T-helper 17 cell (primary cell): Measurements from ENCODE around the gene NME3. TPM values are rescaled to one million over a fixed set of nuclear protein-coding genes. Genes with fewer than 3 reads are reported as not detected.
"Not testable (repeated sequence)": the region's sequence is repeated elsewhere in the genome, so short reads cannot be mapped to it uniquely, and the experiment has no call there.

ENCODE experiments used
- ATAC-seq: fragments of 150-1000 bp; cut with Tn5 transposase; 2 replicates; pipeline ENCODE4 v1.10.0; 2021; ENCODE audit warnings: mild to moderate bottlenecking, moderate library complexity
- DNase-seq, 3 donors: peaks; one replicate each; pipeline versions ENCODE4 v3.0.0 to v3.0.0-alpha.2; 2020 to 2021
- H3K9me3 ChIP-seq: one replicate; pipeline ENCODE4 v1.7.0; 2013; ENCODE audit warnings: low read length, mild to moderate bottlenecking; ENCODE audit not compliant: control insufficient read depth, poor library complexity, severe bottlenecking
- H3K27ac Mint-ChIP-seq: one replicate; pipeline ENCODE4 v1.8.0; 2022; ENCODE audit warnings: mild to moderate bottlenecking, moderate library complexity, mixed read lengths
- H3K27me3 Mint-ChIP-seq: one replicate; pipeline ENCODE4 v1.8.0; 2022; ENCODE audit warnings: mixed read lengths
- H3K36me3 Mint-ChIP-seq: one replicate; pipeline ENCODE4 v1.8.0; 2022; ENCODE audit warnings: low read depth, mixed read lengths
- H3K4me1 Mint-ChIP-seq: one replicate; pipeline ENCODE4 v1.8.0; 2022; ENCODE audit warnings: mild to moderate bottlenecking, mixed read lengths
- H3K4me3 Mint-ChIP-seq: one replicate; pipeline ENCODE4 v1.8.0; 2022; ENCODE audit warnings: mild to moderate bottlenecking, moderate library complexity, mixed read lengths
- total RNA-seq, 4 donors: library from RNA in 2 of 4; stranded (reverse) in 2 of 4; gene quantifications; one replicate each; pipeline ENCODE4 v1.2.3 and lab custom pipeline; 2022 to 2026

The NME3 gene
- total RNA-seq, 2 donors from 2014 or later = 54.0 to 61.9 TPM

- DNase-seq (no peak), ATAC-seq (no peak)
- H3K4me1 Mint-ChIP-seq = peaks cover 10% of the 10 kb centered on the region
- no peaks in the 10 kb centered on the region for H3K9me3 ChIP-seq
- no peak overlapping the region for H3K4me3 Mint-ChIP-seq
- H3K27ac Mint-ChIP-seq = no peak overlapping the region
- no peaks in the 10 kb centered on the region for H3K27me3 Mint-ChIP-seq
- peaks cover 2% of the 10 kb centered on the region for H3K36me3 Mint-ChIP-seq
These were observed 30.4 kb downstream of the NME3 start for GRCh38 chr16:1740781-1741490.

DNA sequence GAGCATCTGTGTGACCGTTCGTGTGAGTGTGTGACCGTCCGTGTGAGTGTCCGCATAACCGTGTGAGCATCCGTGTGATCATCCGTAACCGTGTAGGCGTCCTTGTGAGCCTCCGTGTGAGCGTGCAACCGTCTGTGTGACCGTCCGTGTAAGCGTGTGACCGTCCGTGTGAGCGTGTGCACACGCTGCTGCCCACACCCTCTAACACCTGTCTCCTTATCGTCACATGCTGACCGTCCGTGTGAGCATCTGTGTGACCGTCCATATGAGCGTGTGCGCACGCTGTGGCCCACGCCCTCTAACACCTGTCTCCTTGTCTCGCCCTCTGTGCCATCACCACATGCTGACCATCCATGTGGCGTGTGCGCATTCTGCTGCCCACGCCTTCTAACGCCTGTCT lies 31.1 kb downstream of the NME3 start:
- H3K36me3 Mint-ChIP-seq = peaks cover 2% of the 10 kb centered on the region
- no peaks in the 10 kb centered on the region for H3K27me3 Mint-ChIP-seq
- peaks cover 10% of the 10 kb centered on the region for H3K4me1 Mint-ChIP-seq
- no peak overlapping the region for H3K27ac Mint-ChIP-seq
- no peak for DNase-seq
- H3K9me3 ChIP-seq = no peaks in the 10 kb centered on the region
- H3K4me3 Mint-ChIP-seq = no peak overlapping the region
- ATAC-seq = no peak

- Mint-ChIP-seq H3K4me1 (peaks cover 3% of the 10 kb centered on the region), H3K27me3 (no peaks in the 10 kb centered on the region), H3K27ac (no peak overlapping the region), H3K36me3 (no peaks in the 10 kb centered on the region), H3K4me3 (no peak overlapping the region)
- no peaks in the 10 kb centered on the region for H3K9me3 ChIP-seq
- DNase-seq = no peak
- no peak for ATAC-seq
These were observed 36.5 kb downstream of the NME3 start for GRCh38 chr16:1734816-1735215.

- no peak for ATAC-seq
- no peak for DNase-seq
- H3K4me3 Mint-ChIP-seq = no peak overlapping the region
- H3K9me3 ChIP-seq = no peaks in the 10 kb centered on the region
- H3K27ac Mint-ChIP-seq = no peak overlapping the region
- no peaks in the 10 kb centered on the region for H3K27me3 Mint-ChIP-seq
- no peaks in the 10 kb centered on the region for H3K36me3 Mint-ChIP-seq
- H3K4me1 Mint-ChIP-seq = peaks cover 3% of the 10 kb centered on the region
These were observed 37.2 kb downstream of the NME3 start for GRCh38 chr16:1734123-1734522.

- not testable (repeated sequence) for H3K27ac Mint-ChIP-seq, H3K4me3 Mint-ChIP-seq, H3K36me3 Mint-ChIP-seq, H3K9me3 ChIP-seq, H3K4me1 Mint-ChIP-seq, ATAC-seq, DNase-seq, H3K27me3 Mint-ChIP-seq
These were observed 38.8 kb downstream of the NME3 start for GRCh38 chr16:1732551-1732987.

DNA sequence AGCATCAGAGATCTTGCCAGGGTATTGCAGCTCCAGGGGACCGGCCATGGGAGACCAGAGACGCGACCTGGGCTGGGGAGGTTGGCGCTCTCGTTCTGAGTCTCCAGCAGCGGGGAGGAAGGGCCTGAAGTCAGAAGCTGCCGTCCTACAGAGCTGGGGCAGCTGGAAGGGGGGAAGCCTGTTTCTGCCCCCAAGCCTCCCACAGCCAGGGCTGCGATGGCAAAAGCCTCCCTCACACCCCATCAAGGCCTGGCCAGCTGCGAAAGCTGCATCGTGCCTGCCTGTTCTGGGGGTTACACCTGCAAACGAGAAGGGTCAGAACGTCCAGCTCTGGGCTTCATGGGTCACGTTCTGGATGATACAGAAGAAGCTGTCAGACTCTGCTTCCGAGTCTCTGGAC lies 39.3 kb downstream of the NME3 start:
- DNase-seq (no peak), ATAC-seq (no peak)
- peaks cover 7% of the 10 kb centered on the region for H3K4me1 Mint-ChIP-seq
- no peak overlapping the region for H3K27ac Mint-ChIP-seq
- no peaks in the 10 kb centered on the region for H3K9me3 ChIP-seq
- no peaks in the 10 kb centered on the region for H3K27me3 Mint-ChIP-seq
- peaks cover 1% of the 10 kb centered on the region for H3K36me3 Mint-ChIP-seq
- no peak overlapping the region for H3K4me3 Mint-ChIP-seq

- H3K27me3 Mint-ChIP-seq = no peaks in the 10 kb centered on the region
- peaks cover 5% of the 10 kb centered on the region for H3K36me3 Mint-ChIP-seq
- no peak overlapping the region for H3K4me3 Mint-ChIP-seq
These were observed 39.7 kb downstream of the NME3 start for GRCh38 chr16:1731603-1732002.

DNA sequence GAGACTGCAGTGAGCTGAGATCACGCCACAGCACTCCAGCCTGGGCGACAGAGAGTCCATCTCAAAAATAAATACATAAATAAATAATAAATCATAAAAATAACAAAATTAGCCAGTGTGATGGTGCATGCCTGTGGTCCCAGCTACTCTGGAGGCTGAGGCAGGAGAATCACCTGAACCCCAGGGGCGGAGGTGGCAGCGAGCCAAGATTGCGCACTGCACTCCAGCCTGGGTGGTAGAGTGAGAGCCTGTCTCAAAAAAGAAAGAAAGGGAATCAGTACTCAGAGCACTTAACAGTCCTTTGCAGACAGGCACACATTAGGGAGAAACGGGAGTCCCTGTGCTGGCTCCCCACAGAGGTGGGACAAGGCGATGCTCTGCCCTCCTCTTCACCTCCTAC lies 40.3 kb downstream of the NME3 start:
- peaks cover 10% of the 10 kb centered on the region for H3K4me1 Mint-ChIP-seq
- no peaks in the 10 kb centered on the region for H3K27me3 Mint-ChIP-seq
- no peaks in the 10 kb centered on the region for H3K9me3 ChIP-seq
- peaks cover 5% of the 10 kb centered on the region for H3K36me3 Mint-ChIP-seq
- H3K27ac Mint-ChIP-seq = no peak overlapping the region
- ATAC-seq (no peak), DNase-seq (no peak)
- H3K4me3 Mint-ChIP-seq = no peak overlapping the region

More at GRCh38 chr16:1731603-1732002, 39.7 kb downstream of the NME3 start:
- ATAC-seq (no peak), DNase-seq (no peak)
- H3K27ac Mint-ChIP-seq = no peak overlapping the region
- peaks cover 10% of the 10 kb centered on the region for H3K4me1 Mint-ChIP-seq
- no peaks in the 10 kb centered on the region for H3K9me3 ChIP-seq

DNA sequence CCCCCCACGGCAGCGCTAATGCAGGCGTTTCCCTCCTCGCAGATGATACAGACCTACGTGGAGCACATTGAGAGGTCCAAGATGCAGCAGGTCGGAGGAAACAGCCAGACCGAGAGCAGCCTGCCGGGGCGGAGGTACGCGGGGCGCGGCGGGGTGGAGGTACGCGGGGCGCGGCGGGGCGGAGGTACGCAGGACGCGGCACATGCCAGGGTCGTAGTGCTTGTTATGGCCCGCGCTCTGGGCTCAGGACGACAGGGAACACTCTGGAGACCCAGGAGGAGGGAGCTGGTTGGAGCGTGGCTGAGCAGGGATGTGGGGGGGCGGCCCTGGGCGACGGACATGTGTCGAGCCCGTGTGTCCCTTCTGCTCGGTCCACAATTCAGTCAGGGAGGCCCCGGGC lies 41.9 kb downstream of the NME3 start:
- Mint-ChIP-seq H3K36me3 (peaks cover 5% of the 10 kb centered on the region), H3K27me3 (no peaks in the 10 kb centered on the region), H3K4me3 (no peak overlapping the region), H3K27ac (no peak overlapping the region), H3K4me1 (peaks cover 7% of the 10 kb centered on the region)
- H3K9me3 ChIP-seq = no peaks in the 10 kb centered on the region
- no peak for ATAC-seq
- no peak for DNase-seq

- no peak for DNase-seq
- H3K4me1 Mint-ChIP-seq = peaks cover 7% of the 10 kb centered on the region
These were observed 42.3 kb downstream of the NME3 start for GRCh38 chr16:1729026-1729425.

DNA sequence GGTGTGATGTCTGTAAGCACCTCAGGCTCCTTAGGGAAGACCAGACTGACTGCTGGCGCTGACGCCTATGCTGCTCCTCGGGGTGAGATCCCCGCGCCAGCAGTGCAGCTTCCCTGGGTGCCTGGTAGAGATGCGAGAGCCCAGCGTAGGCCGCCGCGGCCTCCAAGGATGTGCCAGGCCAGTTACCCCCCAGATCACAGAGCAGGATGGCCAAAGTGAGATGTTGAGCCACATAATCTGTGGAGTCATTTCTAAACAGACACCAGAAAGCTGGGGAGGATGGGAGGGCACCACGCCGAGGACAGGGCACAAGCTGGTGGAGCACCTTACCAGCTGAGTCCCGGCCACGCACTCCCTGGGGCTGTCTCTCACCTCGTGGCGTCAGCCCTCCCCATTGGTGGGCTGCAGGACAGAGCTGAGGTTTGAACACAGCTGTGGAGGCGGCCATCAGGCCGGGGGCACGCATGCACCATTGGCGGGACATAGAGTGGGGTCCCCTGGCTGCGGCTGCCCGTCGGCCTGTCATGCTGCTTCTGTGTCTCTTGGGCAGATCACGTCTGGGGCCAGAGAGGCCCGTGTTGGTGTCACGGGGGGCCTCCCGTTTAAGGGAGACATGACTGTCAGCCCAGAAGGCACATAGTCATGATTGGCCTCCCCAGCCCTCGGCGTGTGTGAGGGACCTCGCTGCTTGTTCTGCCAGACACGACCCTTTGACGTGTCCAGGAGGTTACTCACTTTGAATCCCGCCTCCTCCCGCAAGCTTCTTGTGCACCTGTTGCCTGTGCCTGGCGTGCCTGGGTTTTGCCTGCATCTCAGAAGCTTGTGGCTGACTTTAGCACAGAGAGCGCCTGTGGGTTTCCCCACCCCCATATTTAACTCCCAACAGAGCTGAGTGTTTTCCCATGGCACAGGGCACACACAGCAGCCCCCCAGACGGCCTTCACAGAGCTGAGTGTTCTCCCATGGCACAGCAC lies 43.4 kb downstream of the NME3 start:
- Mint-ChIP-seq H3K4me3 (no peak overlapping the region), H3K27me3 (no peaks in the 10 kb centered on the region), H3K36me3 (peaks cover 5% of the 10 kb centered on the region), H3K27ac (no peak overlapping the region), H3K4me1 (peaks cover 13% of the 10 kb centered on the region)
- H3K9me3 ChIP-seq = no peaks in the 10 kb centered on the region
- DNase-seq (no peak), ATAC-seq (no peak)

More at GRCh38 chr16:1729026-1729425, 42.3 kb downstream of the NME3 start:
- Mint-ChIP-seq H3K27ac (no peak overlapping the region), H3K36me3 (peaks cover 5% of the 10 kb centered on the region), H3K27me3 (no peaks in the 10 kb centered on the region), H3K4me3 (no peak overlapping the region)
- no peaks in the 10 kb centered on the region for H3K9me3 ChIP-seq
- no peak for ATAC-seq

DNA sequence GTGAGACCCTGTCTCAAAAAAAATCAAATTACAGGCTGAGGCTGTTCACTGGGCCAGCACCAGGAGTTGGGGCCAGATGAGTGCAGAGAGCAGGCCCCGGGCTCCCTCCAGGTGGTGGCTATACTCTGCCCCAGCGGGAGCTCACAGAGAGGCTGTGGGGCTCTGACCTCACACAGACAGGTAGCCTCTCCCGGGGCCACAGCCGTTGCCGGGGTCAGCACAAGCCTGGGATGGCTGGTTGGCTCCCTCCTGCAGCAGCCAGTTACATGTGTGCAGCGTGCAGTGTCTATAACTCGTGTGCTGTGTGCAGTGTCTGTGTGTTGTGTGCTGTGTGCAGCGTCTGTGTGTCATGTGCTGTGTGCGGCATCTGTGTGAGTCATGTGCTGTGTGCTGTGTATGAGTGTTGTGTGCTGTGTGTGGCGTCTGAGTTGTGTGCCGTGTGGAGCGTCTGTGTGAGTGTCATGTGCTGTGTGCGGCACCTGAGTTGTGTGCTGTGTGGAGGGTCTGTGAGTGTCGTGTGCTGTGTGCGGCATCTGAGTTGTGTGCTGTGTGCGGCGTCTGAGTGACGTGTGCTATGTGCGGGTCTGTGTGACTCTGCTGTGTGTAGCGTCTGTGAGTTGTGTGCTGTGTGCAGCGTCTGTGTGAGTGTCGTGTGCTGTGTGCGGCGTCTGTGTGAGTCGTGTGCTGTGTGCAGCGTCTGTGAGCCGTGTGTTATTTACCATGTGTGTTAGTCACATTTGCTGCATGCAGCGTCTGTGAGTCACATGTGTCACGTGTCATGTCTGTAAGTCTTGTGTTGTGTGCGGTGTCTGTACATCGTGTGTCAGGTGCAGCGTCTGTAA lies 44.5 kb downstream of the NME3 start:
- no peak for DNase-seq
- no peaks in the 10 kb centered on the region for H3K27me3 Mint-ChIP-seq
- no peaks in the 10 kb centered on the region for H3K9me3 ChIP-seq
- H3K27ac Mint-ChIP-seq = peak overlapping the region; percentile 62
- no peak for ATAC-seq
- peaks cover 5% of the 10 kb centered on the region for H3K36me3 Mint-ChIP-seq
- H3K4me3 Mint-ChIP-seq = no peak overlapping the region
- H3K4me1 Mint-ChIP-seq = peaks cover 17% of the 10 kb centered on the region

DNA sequence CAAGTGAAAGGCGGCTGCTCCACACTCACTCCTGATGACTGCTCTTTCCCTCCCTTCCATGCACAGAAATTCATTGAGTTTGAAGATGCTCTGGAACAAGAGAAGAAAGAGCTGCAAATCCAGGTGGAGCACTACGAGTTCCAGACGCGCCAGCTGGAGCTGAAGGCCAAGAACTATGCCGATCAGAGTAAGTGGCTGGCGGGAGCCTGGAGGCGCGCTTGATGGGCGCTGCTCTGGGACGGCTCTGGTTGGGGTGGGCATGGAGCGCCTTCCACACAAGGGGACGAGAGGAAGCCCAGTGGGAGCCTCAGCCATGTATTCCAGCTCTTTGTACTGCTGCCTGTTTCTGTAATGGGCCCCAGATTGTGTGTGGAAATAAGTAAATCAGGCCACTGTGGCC lies 46.9 kb downstream of the NME3 start:
- Mint-ChIP-seq H3K36me3 (peaks cover 5% of the 10 kb centered on the region), H3K27me3 (no peaks in the 10 kb centered on the region), H3K4me1 (peaks cover 28% of the 10 kb centered on the region), H3K4me3 (no peak overlapping the region), H3K27ac (no peak overlapping the region)
- H3K9me3 ChIP-seq = no peaks in the 10 kb centered on the region
- ATAC-seq = no peak
- no peak for DNase-seq
